Limb (tissue), 2 donors: Measurements from ENCODE around the gene RAB1A.
"Not testable (repeated sequence)": the region's sequence is repeated elsewhere in the genome, so short reads cannot be mapped to it uniquely, and the experiment has no call there.

Source experiments
- DNase-seq, 2 donors: peaks; one replicate each; pipeline ENCODE4 v3.0.0-alpha.2; 2016; ENCODE audit errors: extremely low spot score in 2 of 2

RAB1A gene

GRCh38 chr2:65129826-65130663 lies at the start of gene RAB1A:
Gene RAB1A (minus strand): TSS chr2:65130106. CDS start chr2:65129915, 191 bp downstream.
- DNase-seq = peak; percentile 99 to 100

GRCh38 chr2:65177751-65178442 lies 48.0 kb upstream of the RAB1A start:
- DNase-seq = no peak

GRCh38 chr2:65175894-65176530 lies 46.1 kb upstream of the RAB1A start:
- no peak for DNase-seq

GRCh38 chr2:65174031-65174430 lies 44.1 kb upstream of the RAB1A start:
- DNase-seq = not testable (repeated sequence)

- no peak for DNase-seq
Measured at GRCh38 chr2:65172994-65173790, 43.3 kb upstream of the RAB1A start.

GRCh38 chr2:65170611-65171477 lies 40.9 kb upstream of the RAB1A start:
- DNase-seq = not testable (repeated sequence)

GRCh38 chr2:65169760-65170136 lies 39.8 kb upstream of the RAB1A start:
- DNase-seq = no peak

GRCh38 chr2:65165558-65165957 lies 35.7 kb upstream of the RAB1A start:
- DNase-seq = no peak

- DNase-seq = peak in 1 of 2 donors; percentile 67
Measured at GRCh38 chr2:65164426-65164891, 34.6 kb upstream of the RAB1A start.

- no peak for DNase-seq
Measured at GRCh38 chr2:65161551-65162100, 31.7 kb upstream of the RAB1A start.

- no peak for DNase-seq
Measured at GRCh38 chr2:65159906-65160305, 30.0 kb upstream of the RAB1A start.

- DNase-seq = no peak
Measured at GRCh38 chr2:65159261-65159660, 29.4 kb upstream of the RAB1A start.

GRCh38 chr2:65158557-65158956 lies 28.7 kb upstream of the RAB1A start:
- no peak for DNase-seq

- DNase-seq = not testable (repeated sequence)
Measured at GRCh38 chr2:65157856-65158255, 27.9 kb upstream of the RAB1A start.

GRCh38 chr2:65156041-65156440 lies 26.1 kb upstream of the RAB1A start:
- no peak for DNase-seq

GRCh38 chr2:65153515-65153914 lies 23.6 kb upstream of the RAB1A start:
- no peak for DNase-seq

- DNase-seq = peak in 1 of 2 donors; percentile 16
Measured at GRCh38 chr2:65146078-65146477, 16.2 kb upstream of the RAB1A start.

GRCh38 chr2:65144571-65144970 lies 14.7 kb upstream of the RAB1A start:
- no peak for DNase-seq

GRCh38 chr2:65142515-65142914 lies 12.6 kb upstream of the RAB1A start:
- DNase-seq = no peak

GRCh38 chr2:65137197-65137775 lies 7.4 kb upstream of the RAB1A start:
- DNase-seq = no peak
